Pancreas (tissue), 10 donors: ENCODE measurements around the gene C15orf39. TPM values are rescaled to one million over a fixed set of nuclear protein-coding genes. Genes with fewer than 3 reads are reported as not detected.
A peak's percentile ranks its signal among the peaks of the same experiment; 100 is the strongest.

Experiments
- ATAC-seq, 4 donors: fragments of 200-7000 bp; cut with Tn5 transposase; one replicate each; pipeline versions ENCODE4 v1.8.0 to v1.9.1; 2020; ENCODE audit warnings: mild to moderate bottlenecking in 4 of 4, moderate library complexity in 4 of 4
- DNase-seq, 6 donors: peaks; one replicate each; pipeline ENCODE4 v3.0.0-alpha.2; 2020
- FAIRE-seq: peaks from 2 replicates; lab custom pipeline; 2012; peaks lifted over from hg19 to GRCh38; lab: Jason Lieb, UNC
- H3K27ac ChIP-seq, 4 donors: fragments of 200-600 bp; sonication (generic); 1 replicate in 3 of 4; 2 replicates in 1 of 4; pipeline versions ENCODE4 v1.5.0 to v1.8.0; 2020
- H3K27me3 ChIP-seq, 4 donors: fragments of 200-600 bp; one replicate each; pipeline ENCODE4 v1.8.0; 2021
- H3K36me3 ChIP-seq, 3 donors: fragments of 200-600 bp; sonication (generic) in 1 of 3; one replicate each; pipeline versions ENCODE4 v1.5.0 to v1.8.0; 2020 to 2021
- H3K4me1 ChIP-seq, 3 donors: fragments of 200-600 bp; one replicate each; pipeline ENCODE4 v1.8.0; 2021
- H3K4me3 ChIP-seq, 4 donors: fragments of 200-600 bp; sonication (generic) in 2 of 4; one replicate each; pipeline versions ENCODE4 v1.5.0 to v1.8.0; 2020 to 2021
- H3K9me3 ChIP-seq, 4 donors: fragments of 200-600 bp; one replicate each; pipeline ENCODE4 v1.8.0; 2021
- WGBS, 2 donors: extraction: QIAGEN DNeasy Blood & Tissue Kit; methylation state at CpG; one replicate each; pipeline ENCODE4 v1.1.7; 2013; 5-methylcytosine and 5-hydroxymethylcytosine counted together
- intact Hi-C, 3 donors: fragments of 100-400 bp; cut with DNase I; formaldehyde crosslinking; loops; one replicate each; pipeline versions ENCODE4 v1.11.1 to v1.14.2; 2022
- polyA plus RNA-seq, 2 donors: library from polyadenylated mRNA; stranded (reverse); fragments of 200-250 nt; gene quantifications; one replicate each; pipeline ENCODE4 v1.2.3, GENCODE V29; 2013
- total RNA-seq, 6 donors: library from RNA; stranded (reverse); fragmentation: NEBNext Ultra II Directional in 4 of 6; extraction: Animal tissue kit (Norgen Biotek cat#: 25700) in 4 of 6; gene quantifications; one replicate each; pipeline versions ENCODE4 v1.2.1 to v1.2.4, GENCODE V29; 2021 to 2023
- TF ChIP-seq, protein P1 (sequence below), 4 donors: fragments of 200-600 bp; sonication (generic) in 3 of 4; IDR thresholded peaks; one replicate each; pipeline versions ENCODE4 v1.5.0 to v1.8.0; 2021; ENCODE audit warnings: antibody characterized with exemption in 4 of 4
- donor health status: healthy with polysubstance abuse.
- donor health status: DM: no; HTN: no; CAD: no; lungs with moderate emphysema.
- donor health status: DM: no; HTN: no; CAD: no.
- donor health status: control.
- donor health status: control.
- donor health status: Bipolar disorder and iron deficiency.
- donor health status: DM: yes; HTN: yes; CAD: no.
- donor health status: DM: no; HTN: no; CAD: no.
- donor health status: DM: no; HTN: no; CAD: no.
- donor health status: DM: yes; HTN: yes; CAD: no.

Gene C15orf39
- total and polyA plus RNA-seq, 8 donors, result 7.9 to 27.4 (median 12.7) TPM

DNA sequence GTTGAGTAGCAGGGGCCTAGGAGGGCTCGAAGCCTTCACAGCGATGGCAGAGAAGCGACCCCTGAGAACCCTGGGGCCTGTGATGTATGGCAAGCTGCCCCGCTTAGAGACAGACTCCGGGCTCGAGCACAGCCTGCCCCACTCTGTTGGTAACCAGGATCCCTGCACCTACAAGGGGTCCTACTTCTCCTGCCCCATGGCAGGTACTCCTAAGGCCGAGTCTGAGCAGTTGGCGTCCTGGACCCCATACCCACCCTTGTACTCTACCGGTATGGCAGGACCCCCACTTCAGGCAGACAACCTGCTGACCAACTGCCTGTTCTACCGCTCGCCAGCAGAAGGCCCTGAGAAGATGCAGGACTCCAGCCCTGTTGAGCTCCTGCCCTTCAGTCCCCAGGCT lies 4.3 kb downstream of the C15orf39 start:
- DNase-seq, result no peak
- FAIRE-seq, result no peak
- Histone ChIP-seq H3K9me3 (no peaks in the 10 kb centered on the region), H3K4me1 (peaks cover 0 to 18% (median 12%) of the 10 kb centered on the region in 3 donors), H3K27me3 (no peaks in the 10 kb centered on the region), H3K4me3 (no peak overlapping the region), H3K27ac (no peak overlapping the region), H3K36me3 (peaks cover 0 to 37% (median 33%) of the 10 kb centered on the region in 3 donors)
- intact Hi-C loops, result loop anchor here (2.0 to 10.0 kb wide), 4 partner anchors 171 to 251 kb away; partner anchors contain the start of gene RPP25 (in 1 of the 3)
- WGBS, 2 donors, result 88 to 89% methylated on average over 11 of the region's 11 CpGs
- ATAC-seq, result no peak
- TF ChIP-seq, protein P1, sequence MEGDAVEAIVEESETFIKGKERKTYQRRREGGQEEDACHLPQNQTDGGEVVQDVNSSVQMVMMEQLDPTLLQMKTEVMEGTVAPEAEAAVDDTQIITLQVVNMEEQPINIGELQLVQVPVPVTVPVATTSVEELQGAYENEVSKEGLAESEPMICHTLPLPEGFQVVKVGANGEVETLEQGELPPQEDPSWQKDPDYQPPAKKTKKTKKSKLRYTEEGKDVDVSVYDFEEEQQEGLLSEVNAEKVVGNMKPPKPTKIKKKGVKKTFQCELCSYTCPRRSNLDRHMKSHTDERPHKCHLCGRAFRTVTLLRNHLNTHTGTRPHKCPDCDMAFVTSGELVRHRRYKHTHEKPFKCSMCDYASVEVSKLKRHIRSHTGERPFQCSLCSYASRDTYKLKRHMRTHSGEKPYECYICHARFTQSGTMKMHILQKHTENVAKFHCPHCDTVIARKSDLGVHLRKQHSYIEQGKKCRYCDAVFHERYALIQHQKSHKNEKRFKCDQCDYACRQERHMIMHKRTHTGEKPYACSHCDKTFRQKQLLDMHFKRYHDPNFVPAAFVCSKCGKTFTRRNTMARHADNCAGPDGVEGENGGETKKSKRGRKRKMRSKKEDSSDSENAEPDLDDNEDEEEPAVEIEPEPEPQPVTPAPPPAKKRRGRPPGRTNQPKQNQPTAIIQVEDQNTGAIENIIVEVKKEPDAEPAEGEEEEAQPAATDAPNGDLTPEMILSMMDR (IDR thresholded peaks at IDR 0.05), result no peak

DNA sequence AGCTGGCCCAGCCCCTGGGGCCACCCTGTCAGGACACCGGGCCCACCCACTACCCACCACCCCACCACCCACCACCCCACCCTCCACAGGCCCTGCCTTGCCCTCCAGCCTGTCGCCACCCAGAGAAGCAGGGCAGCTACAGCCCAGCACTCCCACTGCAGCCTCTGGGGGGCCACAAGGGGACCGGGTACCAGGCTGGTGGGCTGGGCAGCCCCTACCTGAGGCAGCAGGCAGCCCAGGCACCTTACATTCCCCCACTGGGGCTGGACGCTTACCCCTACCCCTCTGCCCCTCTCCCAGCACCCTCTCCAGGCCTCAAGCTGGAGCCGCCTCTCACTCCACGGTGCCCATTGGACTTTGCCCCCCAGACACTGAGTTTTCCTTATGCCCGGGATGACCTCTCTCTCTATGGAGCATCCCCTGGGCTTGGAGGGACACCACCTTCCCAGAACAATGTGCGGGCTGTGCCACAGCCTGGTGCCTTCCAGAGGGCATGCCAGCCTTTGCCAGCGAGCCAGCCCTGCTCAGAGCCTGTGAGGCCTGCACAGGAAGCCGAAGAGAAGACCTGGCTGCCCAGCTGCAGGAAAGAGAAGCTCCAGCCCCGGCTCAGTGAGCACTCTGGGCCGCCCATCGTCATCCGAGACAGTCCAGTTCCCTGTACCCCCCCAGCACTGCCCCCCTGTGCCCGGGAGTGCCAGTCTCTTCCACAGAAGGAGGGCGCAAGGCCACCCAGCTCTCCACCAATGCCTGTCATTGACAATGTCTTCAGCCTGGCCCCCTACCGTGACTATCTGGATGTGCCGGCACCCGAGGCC lies 5.3 kb downstream of the C15orf39 start:
- H3K27me3 ChIP-seq, result no peaks in the 10 kb centered on the region
- 63 to 65% methylated on average over 17 to 19 of the region's 19 CpGs for WGBS, 2 donors
- H3K4me1 ChIP-seq, result peaks cover 0 to 18% (median 12%) of the 10 kb centered on the region in 3 donors
- H3K36me3 ChIP-seq, result peaks cover 0 to 47% (median 43%) of the 10 kb centered on the region in 3 donors
- FAIRE-seq (no peak), DNase-seq (no peak), ATAC-seq (no peak)
- intact Hi-C loops, result loop anchor here (2.0 to 10.0 kb wide), 4 partner anchors 172 to 252 kb away; partner anchors contain the start of gene RPP25 (in 1 of the 3)
- H3K9me3 ChIP-seq, result no peaks in the 10 kb centered on the region
- no peak overlapping the region for H3K27ac ChIP-seq
- TF ChIP-seq, protein P1 (IDR thresholded peaks at IDR 0.05), result no peak
- no peak overlapping the region for H3K4me3 ChIP-seq

DNA sequence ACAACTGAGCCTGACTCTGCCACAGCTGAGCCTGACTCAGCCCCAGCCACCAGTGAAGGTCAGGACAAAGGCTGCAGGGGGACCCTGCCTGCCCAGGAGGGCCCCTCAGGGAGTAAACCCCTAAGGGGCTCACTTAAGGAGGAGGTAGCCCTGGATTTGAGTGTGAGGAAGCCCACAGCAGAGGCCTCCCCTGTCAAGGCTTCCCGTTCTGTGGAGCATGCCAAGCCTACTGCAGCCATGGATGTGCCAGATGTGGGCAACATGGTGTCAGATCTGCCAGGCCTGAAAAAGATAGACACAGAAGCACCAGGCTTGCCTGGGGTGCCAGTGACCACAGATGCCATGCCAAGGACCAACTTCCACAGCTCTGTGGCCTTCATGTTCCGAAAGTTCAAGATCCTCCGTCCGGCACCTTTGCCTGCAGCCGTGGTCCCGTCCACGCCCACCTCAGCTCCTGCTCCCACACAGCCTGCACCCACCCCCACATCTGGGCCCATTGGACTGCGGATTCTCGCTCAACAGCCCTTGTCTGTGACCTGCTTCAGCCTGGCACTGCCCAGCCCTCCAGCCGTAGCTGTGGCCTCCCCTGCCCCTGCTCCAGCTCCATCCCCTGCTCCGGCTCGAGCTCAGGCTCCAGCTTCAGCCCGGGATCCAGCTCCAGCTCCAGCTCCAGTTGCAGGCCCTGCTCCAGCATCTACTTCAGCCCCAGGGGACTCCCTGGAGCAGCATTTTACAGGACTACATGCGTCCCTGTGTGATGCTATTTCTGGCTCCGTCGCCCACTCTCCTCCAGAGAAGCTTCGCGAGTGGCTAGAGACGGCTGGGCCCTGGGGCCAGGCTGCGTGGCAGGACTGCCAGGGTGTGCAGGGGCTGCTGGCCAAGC lies 6.2 kb downstream of the C15orf39 start:
- Histone ChIP-seq H3K27me3 (no peaks in the 10 kb centered on the region), H3K36me3 (peaks cover 0 to 54% (median 49%) of the 10 kb centered on the region in 3 donors), H3K4me3 (no peak overlapping the region), H3K27ac (no peak overlapping the region), H3K9me3 (no peaks in the 10 kb centered on the region), H3K4me1 (peaks cover 0 to 18% (median 12%) of the 10 kb centered on the region in 3 donors)
- FAIRE-seq, result no peak
- no peak for ATAC-seq
- 90 to 91% methylated on average over 20 of the region's 20 CpGs for WGBS, 2 donors
- DNase-seq, result no peak
- TF ChIP-seq, protein P1 (IDR thresholded peaks at IDR 0.05), result no peak
- intact Hi-C loops, result loop anchor here (2.0 to 10.0 kb wide), 4 partner anchors 173 to 253 kb away; partner anchors contain the start of gene RPP25 (in 1 of the 3)

DNA sequence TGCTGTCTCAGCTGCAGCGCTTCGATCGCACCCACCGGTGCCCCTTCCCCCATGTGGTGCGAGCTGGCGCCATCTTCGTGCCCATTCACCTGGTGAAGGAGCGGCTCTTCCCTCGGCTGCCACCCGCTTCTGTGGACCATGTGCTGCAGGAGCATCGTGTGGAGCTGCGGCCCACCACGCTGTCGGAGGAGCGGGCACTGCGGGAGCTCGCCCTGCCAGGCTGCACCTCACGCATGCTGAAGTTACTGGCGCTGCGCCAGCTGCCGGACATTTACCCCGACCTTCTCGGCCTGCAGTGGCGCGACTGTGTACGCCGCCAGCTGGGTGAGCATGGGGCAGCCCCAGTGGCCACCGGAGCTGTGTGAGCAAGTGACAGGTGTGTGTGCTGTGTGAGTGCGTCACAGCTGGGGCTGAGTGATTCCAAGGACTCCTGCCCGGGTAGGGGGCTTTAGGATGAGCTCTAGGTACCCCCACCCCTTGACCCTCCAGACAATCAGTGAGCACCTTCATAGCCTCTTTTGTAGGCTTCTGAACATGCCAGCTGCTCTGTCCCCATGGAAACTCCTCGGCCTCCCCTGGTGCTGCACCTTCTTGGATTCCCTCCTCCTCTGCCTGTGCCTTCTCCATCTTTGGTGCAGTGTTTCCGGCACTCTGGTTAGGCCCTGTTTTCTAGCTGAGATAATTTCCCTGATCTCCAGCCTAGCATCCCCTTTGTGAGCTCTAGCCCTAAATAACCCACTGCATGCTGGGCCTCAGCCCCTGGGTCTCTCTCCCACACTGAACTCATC lies 7.0 kb downstream of the C15orf39 start:
- no peak overlapping the region for H3K4me3 ChIP-seq
- H3K4me1 ChIP-seq, result peaks cover 0 to 15% (median 10%) of the 10 kb centered on the region in 3 donors
- FAIRE-seq (no peak), DNase-seq (peak in 2 of 6 donors; percentile 68 to 88), ATAC-seq (no peak)
- H3K9me3 ChIP-seq, result no peaks in the 10 kb centered on the region
- intact Hi-C loops, result loop anchor here in 2 of 3 donors (5.0 to 10.0 kb wide), 3 partner anchors 174 to 254 kb away; partner anchors contain the start of gene RPP25 (in 1 of the 2)
- no peak overlapping the region for H3K27ac ChIP-seq
- peaks cover 0 to 54% (median 49%) of the 10 kb centered on the region in 3 donors for H3K36me3 ChIP-seq
- TF ChIP-seq, protein P1 (IDR thresholded peaks at IDR 0.05), result no peak
- no peaks in the 10 kb centered on the region for H3K27me3 ChIP-seq
- 75 to 78% methylated on average over 31 to 32 of the region's 32 CpGs for WGBS, 2 donors
